Right lobe of liver (tissue), 6 donors: ENCODE results near the gene ARF1. TPM values are rescaled to one million over a fixed set of nuclear protein-coding genes. Genes with fewer than 3 reads are reported as not detected.

Experiments
- ATAC-seq, 4 donors: fragments of 200-7000 bp; cut with Tn5 transposase; one replicate each; pipeline ENCODE4 v1.9.1; 2020; ENCODE audit warnings: mild to moderate bottlenecking in 4 of 4, moderate library complexity in 4 of 4
- DNase-seq, 3 donors: peaks; one replicate each; pipeline ENCODE4 v3.0.0-alpha.2; 2020
- H3K27ac ChIP-seq, 3 donors: fragments of 200-600 bp; one replicate each; pipeline ENCODE4 v1.8.0; 2022
- H3K27me3 ChIP-seq, 2 donors: fragments of 200-600 bp; one replicate each; pipeline ENCODE4 v1.8.0; 2022
- H3K36me3 ChIP-seq, 4 donors: fragments of 200-600 bp; sonication (generic) in 1 of 4; one replicate each; pipeline versions ENCODE4 v1.5.1 to v1.8.0; 2017 to 2022; ENCODE audit warnings: control low read depth in 1 of 4
- H3K4me1 ChIP-seq, 4 donors: fragments of 200-600 bp; sonication (generic) in 1 of 4; one replicate each; pipeline versions ENCODE4 v1.5.1 to v1.8.0; 2017 to 2022; ENCODE audit warnings: control low read depth in 1 of 4
- H3K4me3 ChIP-seq, 3 donors: fragments of 200-600 bp; one replicate each; pipeline ENCODE4 v1.8.0; 2022
- H3K9me3 ChIP-seq, 4 donors: fragments of 200-600 bp; sonication (generic) in 1 of 4; one replicate each; pipeline versions ENCODE4 v1.5.1 to v1.8.0; 2017 to 2022; ENCODE audit warnings: control low read depth in 1 of 4
- POLR2A ChIP-seq: fragments of 450-650 bp; IDR thresholded peaks from one replicate; pipeline ENCODE4 v1.6.1; 2017; ENCODE audit warnings: antibody characterized with exemption, mild to moderate bottlenecking
- WGBS: methylation state at CpG from one replicate; pipeline ENCODE4 v1.1.6; 2018; ENCODE audit warnings: low coverage, low lambda C conversion rate; ENCODE audit not compliant: insufficient coverage; ENCODE audit errors: missing lambda C conversion rate; 5-methylcytosine and 5-hydroxymethylcytosine counted together
- intact Hi-C, 2 donors: fragments of 100-400 bp; cut with DNase I; formaldehyde crosslinking; loops; one replicate each; pipeline versions ENCODE4 v1.11.2 to v1.14.1; 2022
- total RNA-seq, 6 experiments: library from RNA; depleted of rRNA in 2 of 6; stranded (reverse); fragments of >200 nt in 2 of 6; fragmentation: NEBNext Ultra II Directional in 3 of 6; extraction: Animal tissue kit (Norgen Biotek cat#: 25700) in 3 of 6; gene quantifications; one replicate each; pipeline versions ENCODE4 v1.1.0 to v1.2.4, GENCODE V29; 2016 to 2023
- TF ChIP-seq, protein P1 (sequence below), 4 donors: fragments of 200-600 bp in 3 of 4; fragments of 450-650 bp in 1 of 4; IDR thresholded peaks; one replicate each; pipeline versions ENCODE4 v1.5.1 to v1.8.0; 2016 to 2022; ENCODE audit warnings: antibody characterized with exemption in 4 of 4, mild to moderate bottlenecking in 2 of 4
- donor health status: DM: no; HTN: yes; CAD: no.
- donor health status: DM: no; HTN: no; CAD: no.
- donor health status: DM: no; HTN: no; CAD: no.
- donor health status: DM: no; HTN: yes; CAD: no.
- donor health status: DM: no; HTN: yes; CAD: no.

Gene ARF1
- total RNA-seq, 6 experiments from 2014 or later, result 143 to 261 (median 193) TPM

DNA sequence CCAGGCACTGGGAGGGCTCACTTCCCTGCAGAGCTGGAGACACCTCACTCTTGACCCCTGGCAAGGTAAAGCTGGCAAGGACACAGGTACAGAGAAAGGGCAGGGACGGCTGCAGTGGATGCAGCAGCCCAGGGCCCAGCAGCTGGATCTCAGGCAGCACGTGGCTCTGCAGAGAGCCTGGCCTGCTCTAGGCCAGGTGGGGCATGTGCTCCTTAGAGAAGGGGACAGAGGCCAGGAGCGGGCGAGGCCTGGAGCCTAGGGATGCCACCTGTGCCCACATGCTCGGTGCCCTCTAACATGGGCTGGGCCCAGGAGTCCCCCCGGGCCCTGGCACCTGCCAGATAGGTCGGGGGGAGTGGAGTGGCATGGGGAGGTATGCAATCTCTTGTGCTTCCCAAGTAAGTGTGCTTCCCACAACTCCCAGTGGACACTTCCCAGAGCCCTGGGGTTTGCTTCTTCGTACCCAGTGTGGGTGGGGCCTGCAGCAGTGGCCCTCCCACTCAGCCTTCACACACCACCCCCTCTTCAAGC lies 45.7 kb upstream of the ARF1 start:
- Histone ChIP-seq H3K9me3 (no peaks in the 10 kb centered on the region), H3K4me1 (no peaks in the 10 kb centered on the region), H3K4me3 (no peak overlapping the region), H3K27me3 (no peaks in the 10 kb centered on the region), H3K27ac (no peak overlapping the region), H3K36me3 (no peaks in the 10 kb centered on the region)
- peak in 1 of 4 donors; percentile 6 for ATAC-seq
- TF ChIP-seq POLR2A, result no peak
- TF ChIP-seq, protein P1, sequence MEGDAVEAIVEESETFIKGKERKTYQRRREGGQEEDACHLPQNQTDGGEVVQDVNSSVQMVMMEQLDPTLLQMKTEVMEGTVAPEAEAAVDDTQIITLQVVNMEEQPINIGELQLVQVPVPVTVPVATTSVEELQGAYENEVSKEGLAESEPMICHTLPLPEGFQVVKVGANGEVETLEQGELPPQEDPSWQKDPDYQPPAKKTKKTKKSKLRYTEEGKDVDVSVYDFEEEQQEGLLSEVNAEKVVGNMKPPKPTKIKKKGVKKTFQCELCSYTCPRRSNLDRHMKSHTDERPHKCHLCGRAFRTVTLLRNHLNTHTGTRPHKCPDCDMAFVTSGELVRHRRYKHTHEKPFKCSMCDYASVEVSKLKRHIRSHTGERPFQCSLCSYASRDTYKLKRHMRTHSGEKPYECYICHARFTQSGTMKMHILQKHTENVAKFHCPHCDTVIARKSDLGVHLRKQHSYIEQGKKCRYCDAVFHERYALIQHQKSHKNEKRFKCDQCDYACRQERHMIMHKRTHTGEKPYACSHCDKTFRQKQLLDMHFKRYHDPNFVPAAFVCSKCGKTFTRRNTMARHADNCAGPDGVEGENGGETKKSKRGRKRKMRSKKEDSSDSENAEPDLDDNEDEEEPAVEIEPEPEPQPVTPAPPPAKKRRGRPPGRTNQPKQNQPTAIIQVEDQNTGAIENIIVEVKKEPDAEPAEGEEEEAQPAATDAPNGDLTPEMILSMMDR (IDR thresholded peaks at IDR 0.05), result no peak
- peak in 1 of 3 donors; percentile 28 for DNase-seq
- intact Hi-C loops, result no loop called here
- WGBS, result 47% methylated on average over 2 of the region's 8 CpGs

DNA sequence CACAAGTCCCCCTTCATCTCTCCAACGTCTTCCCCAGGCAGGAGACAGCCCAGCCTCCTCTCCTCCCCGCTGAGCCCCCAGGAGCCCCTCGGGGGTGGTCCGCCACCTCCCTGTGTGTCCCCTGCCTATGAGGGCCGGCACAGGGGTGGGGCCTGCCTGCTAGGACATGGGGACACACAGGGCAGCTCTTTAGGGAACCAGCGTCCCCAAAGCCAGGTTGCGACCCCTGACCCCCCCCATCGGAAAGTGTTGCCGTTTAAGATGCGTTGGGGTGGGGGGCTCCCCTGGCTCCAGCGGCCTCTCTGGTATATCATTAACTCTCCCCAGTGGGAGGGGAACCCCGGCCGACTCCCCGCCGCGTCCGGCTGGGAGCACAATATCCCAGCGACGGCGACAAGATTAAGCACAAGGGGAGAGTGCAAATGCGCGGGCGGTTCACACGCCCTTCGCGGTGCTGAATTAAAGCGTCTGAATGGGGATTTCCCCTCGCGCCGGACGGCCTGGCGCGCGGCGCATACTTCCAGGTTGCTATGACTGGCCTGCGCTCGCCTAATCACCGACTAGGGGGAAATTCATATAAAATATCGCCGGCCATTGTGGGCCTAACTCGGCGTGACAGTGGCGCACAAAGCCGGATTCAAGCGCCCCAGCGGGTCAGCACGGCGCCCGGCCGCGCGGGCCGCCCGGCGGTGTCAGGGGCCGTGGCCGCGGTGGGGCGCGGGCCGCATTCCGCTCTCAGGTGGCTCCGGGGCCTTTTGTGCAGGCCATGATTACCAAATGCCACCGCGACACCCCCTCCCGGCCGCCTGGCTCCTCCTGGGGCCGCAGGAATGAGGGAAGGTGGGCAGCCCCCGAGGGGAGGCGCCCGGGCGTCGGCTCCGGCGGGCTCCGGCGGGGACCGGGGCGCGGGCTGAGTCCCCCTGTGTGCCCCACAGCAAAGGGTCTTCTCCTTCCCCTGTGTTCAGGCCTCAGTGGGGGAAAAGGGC lies 44.8 kb upstream of the ARF1 start:
- H3K27ac ChIP-seq, result no peak overlapping the region
- ATAC-seq, result peak in 2 of 4 donors; percentile 6 to 60
- H3K36me3 ChIP-seq, result no peaks in the 10 kb centered on the region
- H3K27me3 ChIP-seq, result no peaks in the 10 kb centered on the region
- H3K4me1 ChIP-seq, result no peaks in the 10 kb centered on the region
- no peak overlapping the region for H3K4me3 ChIP-seq
- no peaks in the 10 kb centered on the region for H3K9me3 ChIP-seq
- intact Hi-C loops, result no loop called here
- WGBS, result 1% methylated on average over 17 of the region's 80 CpGs
- DNase-seq, result peak in 1 of 3 donors; percentile 31
- TF ChIP-seq, protein P1 (IDR thresholded peaks at IDR 0.05), result no peak
- TF ChIP-seq POLR2A, result no peak

DNA sequence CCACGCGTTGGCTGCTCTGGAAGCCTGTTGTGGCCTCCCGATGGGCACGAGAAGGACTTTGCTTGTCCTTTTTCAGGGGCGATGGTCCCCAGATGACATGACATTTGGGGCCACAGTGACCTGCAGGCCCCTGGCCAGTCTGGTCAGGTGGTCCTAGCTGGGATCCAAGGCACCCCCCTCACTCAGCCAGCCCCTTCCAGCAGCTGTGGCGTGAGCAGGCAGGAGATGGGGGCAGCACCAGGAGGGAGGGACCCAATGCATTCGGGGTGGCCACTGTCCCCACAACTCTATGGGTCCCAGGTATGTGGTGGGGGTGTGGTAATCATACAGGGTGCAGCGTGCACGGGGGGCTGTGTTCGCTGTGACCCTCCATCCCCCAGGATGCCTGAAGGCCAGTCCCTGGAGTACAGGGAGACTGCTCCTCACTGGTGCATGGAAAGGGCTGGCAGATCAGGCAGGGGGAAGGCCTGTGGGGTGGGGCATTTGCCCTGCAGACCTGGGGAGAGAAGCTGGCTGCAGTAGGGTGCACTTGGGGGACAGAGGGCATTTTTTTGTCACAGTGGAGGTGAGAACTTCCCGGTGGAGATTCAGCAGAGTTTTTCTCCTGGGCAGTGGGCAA lies 44.0 kb upstream of the ARF1 start:
- no peaks in the 10 kb centered on the region for H3K27me3 ChIP-seq
- WGBS, result 83% methylated on average over 2 of the region's 11 CpGs
- ATAC-seq (no peak), DNase-seq (peak in 1 of 3 donors; percentile 22)
- H3K27ac ChIP-seq, result no peak overlapping the region
- no peaks in the 10 kb centered on the region for H3K4me1 ChIP-seq
- intact Hi-C loops, result no loop called here
- TF ChIP-seq POLR2A, result no peak
- TF ChIP-seq, protein P1 (IDR thresholded peaks at IDR 0.05), result no peak
- H3K4me3 ChIP-seq, result no peak overlapping the region
- H3K9me3 ChIP-seq, result no peaks in the 10 kb centered on the region
- no peaks in the 10 kb centered on the region for H3K36me3 ChIP-seq

DNA sequence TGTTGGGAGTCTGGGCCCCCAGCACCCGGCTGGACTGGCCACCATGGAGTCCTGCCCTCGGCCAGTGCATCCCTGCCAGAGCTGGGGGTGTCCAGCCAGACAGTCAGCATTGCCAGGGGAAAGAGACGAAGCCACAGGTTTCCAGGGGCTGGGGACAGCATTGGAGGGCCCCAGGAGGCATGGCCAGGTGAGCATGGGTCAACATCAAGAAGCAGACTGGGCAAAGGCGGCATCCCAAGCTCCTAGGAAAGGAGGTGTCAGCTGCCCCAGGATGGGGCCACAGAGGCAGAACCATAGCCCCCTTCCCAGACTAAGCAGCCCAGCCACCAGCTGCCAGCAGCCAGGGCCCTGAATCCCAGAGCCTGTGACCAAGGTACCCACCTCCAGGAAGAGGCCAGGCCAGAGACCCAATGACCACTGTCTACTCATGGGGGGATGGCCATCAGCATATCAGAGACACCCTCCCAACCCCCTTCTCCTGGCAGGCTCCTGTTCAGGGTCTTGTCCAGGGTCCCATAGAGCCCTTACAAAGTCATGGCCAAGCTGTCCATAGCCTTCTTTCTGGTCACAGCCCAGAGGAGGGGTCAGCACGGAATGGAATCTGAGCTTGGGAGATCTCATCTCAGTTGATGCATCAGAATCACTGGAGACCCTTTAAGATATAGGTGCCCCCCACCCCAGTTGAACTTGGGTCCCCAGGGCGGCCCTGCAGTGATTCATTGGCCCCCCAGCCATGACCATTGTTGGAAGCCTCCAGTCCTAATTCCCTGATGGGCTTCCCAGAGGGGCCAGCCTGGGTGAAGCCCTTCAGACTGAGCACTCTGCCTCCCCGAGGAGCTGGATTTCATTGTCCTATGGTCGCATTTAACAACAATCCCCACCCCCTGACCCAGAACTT lies 43.3 kb upstream of the ARF1 start:
- Histone ChIP-seq H3K27me3 (no peaks in the 10 kb centered on the region), H3K36me3 (no peaks in the 10 kb centered on the region), H3K27ac (no peak overlapping the region), H3K4me1 (no peaks in the 10 kb centered on the region), H3K9me3 (no peaks in the 10 kb centered on the region), H3K4me3 (no peak overlapping the region)
- no peak for ATAC-seq
- WGBS, result 45% methylated on average over 3 of the region's 8 CpGs
- intact Hi-C loops, result no loop called here
- no peak for TF ChIP-seq POLR2A
- TF ChIP-seq, protein P1 (IDR thresholded peaks at IDR 0.05), result no peak
- peak in 1 of 3 donors; percentile 28 for DNase-seq
